IPS-NIHi11 (cell line): ENCODE data around the gene GRIN3A.
"Not testable (repeated sequence)": the region's sequence is repeated elsewhere in the genome, so short reads cannot be mapped to it uniquely, and the experiment has no call there.

ENCODE experiments used
- DNase-seq: peaks from one replicate; pipeline ENCODE4 v3.0.0; 2012; ENCODE audit warnings: mixed read lengths, low spot score

The GRIN3A gene

DNA sequence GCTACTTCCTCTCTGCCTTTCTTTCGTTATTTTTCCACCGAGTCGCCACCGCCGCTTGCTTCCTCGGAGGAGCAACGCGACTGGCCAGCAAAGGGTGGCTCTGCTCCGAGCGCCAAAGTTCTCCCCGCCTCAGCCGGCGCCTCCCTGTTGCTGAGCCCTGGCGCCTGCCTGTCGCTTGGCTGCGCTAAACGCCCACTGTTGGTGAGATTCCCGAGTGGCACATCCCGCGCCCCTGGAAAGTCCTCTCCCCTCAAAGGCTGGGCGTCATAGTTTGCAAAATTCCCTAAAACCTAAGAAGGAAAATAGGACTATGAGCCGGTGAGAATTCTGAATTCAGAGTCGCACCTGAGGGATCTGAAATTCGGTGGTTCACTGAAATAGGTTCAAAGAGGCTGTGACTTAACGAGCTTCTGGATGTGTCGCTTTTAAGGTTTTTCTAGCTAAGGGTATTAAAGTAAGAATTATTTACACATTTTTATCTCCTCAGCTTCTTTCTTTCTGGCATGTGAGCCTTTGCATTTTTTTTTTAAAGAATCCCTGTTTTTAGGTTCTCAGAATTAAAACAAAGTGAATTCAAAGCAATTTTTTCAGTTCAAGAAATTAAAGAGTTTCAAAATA is at the start of gene GRIN3A:
Gene GRIN3A, minus strand, starts transcription at position 82 of the 618 bp plus-strand sequence. CDS start 668 bp downstream, outside the sequence.
- peak; percentile 48 for DNase-seq

DNA sequence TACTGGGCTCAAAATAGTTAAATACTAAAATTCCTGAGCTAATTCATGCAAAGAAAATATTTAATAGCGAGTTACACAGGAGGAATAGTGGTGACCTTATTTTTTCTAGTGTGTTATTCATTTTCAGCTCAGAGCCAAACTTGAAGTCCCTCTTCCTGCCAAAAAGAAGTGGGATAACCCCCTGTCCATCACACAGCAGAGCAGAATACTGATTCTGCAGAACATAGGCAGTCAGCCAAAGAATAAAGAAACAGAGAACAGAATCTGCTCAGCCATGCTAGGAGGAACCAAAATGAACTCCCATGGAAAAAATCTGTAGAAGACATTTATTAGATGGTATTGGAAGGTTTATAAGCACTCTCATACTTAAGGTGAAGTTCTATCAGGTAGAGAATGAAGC is 49.4 kb upstream of the GRIN3A start:
- DNase-seq, result no peak

- DNase-seq, result no peak
These were observed 39.9 kb upstream of the GRIN3A start for GRCh38 chr9:101778332-101778731.

DNA sequence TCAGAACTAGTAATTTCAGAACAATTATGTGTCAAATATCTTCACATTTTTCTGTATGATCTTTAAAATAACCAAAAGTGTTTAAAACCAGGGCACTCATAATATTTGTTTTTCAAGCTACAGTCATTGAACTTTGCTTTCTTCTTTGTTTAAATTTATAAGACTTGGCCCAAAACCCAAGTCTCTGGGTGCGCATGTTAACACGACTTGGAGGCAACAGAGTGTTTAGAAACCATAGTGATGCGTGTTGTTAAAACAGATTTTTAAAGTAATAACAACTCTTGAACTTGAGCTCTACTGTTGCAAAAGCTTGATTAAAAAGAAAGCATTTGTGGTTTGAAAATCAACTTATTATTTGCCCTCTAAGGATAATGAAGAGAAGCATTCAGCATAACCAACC is 26.0 kb upstream of the GRIN3A start:
- no peak for DNase-seq

DNA sequence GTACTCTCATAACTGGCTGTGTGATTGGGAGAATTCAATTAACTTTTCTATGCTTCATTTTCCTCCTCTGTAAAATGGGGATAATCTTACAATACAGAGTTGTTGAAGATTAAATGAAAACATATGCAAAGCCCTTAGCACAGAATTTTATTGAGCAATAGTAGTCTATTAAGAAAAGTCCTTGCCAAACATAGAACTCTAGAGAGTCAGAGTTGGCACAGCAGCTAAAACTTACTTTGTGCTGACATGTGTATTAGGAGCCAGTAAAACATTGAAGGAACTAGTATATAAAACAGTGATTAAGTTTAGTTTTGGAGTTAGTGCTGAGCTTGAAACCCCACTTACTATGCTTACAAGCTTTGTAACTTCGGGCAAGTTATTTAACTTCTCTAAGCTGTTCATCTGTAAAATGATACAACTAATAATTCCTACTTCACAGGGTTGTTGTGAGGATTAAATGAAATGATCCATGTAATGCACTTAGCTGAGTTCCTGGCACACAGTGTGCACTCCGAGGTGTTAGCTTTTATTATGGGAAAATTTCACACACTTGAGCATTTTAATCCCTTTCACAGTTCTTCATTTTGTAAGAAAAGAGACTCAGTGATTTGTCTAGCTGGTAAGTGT is 20.0 kb upstream of the GRIN3A start:
- no peak for DNase-seq

GRCh38 chr9:101753716-101754115 is 15.3 kb upstream of the GRIN3A start:
- no peak for DNase-seq

DNA sequence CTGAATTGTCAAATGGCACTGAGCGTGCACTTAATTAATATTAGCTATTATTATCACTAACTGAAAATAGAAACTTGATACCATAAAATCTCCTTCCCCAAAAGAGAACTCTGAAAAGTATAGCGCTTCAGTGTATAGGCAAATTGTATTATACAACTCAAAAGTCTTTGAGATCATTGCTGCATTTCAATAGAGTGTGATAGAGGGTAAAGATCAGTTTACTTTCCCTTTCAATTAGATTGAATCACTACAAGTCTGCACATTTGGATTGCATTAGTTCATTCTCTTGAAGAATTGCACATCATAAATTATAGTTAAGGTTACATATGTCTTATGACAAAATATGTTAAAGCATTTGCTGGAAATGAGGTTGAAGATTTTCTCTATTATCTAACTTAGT is 13.4 kb upstream of the GRIN3A start:
- DNase-seq, result no peak

DNA sequence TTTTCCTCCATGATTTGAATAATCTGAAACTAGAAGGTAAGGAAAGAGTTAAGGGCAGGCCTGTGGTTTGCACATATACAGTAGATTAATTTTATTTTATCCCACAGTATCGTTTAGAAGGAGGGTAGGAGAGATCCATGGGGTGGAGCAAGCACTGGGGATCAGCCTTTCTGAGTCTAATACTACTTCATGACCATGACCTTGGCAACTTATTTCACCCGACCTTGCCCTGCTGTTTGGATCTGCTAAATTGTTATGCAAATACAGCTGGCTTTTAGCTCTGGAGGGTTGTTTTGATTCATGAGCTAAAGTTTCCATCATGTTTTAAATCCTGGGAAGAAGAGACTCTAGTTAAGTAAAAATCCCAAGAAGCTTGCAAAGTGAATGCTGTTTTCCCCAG is 864 bp upstream of the GRIN3A start:
- DNase-seq, result no peak

DNA sequence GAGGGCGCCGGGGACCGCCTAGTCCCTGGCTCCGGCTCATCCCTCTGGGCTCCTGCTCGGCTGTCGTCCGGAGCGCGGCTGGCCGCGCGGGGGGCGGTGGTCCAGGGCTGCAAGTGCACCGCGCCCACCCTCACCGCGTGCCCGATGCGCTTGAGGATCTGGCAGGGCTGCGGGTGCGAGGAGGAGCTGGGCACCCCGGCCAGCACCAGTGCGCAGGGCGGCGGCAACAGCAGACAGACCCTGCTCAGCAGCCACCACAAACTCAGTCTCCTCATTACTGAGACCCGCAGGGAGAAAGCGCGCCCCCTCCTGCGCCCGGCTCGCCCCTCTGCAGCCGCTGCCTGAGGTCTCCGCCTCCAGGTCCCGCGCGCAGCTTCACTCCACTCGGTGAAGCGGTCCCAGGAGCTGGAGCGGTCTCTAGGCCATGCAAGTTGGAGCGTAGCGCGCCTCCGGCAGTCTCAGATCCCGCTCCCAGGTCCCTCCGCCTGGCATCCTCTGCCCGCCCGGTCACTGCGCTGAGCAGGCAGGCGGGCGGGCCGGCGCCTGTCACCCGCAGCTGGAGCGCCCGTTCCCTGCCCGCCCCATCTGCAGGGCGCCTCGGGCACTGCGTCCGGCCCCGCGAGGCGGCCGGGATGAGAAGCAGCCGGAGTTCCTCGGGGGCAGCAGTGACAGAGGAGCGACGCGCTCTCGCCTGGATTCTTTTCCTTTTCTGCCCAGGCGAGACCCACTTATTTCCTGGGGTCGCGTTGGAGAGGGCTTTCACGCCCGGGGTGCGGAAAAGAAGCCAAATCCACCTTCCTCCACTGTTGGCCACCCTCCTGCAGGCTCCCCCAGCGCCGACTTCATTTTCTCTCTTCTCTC is 512 bp downstream of the GRIN3A start:
- DNase-seq, result peak; percentile 45

DNA sequence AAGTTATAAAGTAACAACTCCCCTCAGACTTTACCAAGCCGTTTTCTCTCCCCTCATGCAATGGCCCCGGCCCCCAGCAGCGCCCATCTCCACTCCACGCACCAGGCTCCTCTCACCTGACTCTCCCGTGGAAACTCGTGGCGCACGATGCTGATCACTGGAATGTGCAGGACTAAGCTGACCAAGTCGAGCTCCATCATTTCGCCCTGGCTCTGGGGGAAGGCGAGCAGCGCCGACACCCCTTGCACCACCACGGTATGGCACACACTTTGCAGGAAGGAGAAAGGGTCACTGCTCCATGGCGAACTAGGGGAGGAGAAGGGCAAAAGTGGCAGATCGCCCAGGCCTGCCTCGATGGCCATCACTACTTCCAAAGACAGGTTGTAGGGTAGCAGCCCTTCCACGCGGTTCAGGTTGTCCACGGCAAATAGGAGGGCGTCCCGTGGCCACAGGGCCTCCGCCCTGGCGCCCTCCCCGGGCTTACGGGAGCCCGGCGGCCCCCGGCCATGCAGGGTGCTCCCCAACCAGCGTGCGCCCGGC is 1.2 kb downstream of the GRIN3A start:
- DNase-seq, result no peak

- peak; percentile 70 for DNase-seq
These were observed 1.7 kb downstream of the GRIN3A start for GRCh38 chr9:101736717-101737116.

- DNase-seq, result no peak
These were observed 7.0 kb downstream of the GRIN3A start for GRCh38 chr9:101731429-101731828.

GRCh38 chr9:101727612-101728524 is 10.6 kb downstream of the GRIN3A start:
- peak; percentile 31 for DNase-seq

DNA sequence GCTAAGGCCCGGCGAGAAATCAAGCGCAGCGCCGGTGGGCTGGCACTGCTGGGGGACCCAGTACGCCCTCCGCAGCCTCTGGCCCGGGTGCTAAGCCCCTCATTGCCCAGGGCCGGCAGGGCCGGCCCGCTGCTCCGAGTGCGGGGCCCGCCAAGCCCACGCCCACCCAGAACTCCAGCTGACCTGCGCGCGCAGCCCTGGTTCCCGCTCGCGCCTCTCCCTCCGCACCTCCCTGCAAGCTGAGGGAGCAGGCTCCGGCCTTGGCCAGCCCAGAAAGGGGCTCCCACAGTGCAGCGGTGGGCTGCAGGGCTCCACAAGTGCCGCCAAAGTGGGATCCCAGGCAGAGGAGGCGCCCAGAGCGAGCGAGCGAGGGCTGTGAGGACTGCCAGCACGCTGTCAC is 14.2 kb downstream of the GRIN3A start:
- not testable (repeated sequence) for DNase-seq

DNA sequence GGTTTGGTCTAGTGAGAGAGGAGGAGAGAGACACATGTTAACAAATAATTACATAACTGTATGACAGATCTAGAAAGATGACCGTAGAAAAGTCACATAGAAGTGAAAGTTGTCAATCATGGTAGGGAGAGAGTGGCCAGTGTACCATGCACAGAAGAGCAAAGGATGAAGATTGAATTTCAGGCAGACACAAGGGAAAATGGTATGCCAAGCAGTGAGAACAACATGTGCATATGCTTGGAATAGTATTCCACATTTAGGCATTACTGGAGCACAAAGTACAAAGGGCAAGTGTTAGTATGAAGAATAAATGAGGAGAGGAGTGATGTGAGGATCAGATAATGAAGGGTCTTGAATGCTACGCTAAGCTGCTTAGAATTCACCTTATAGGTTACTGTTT is 20.3 kb downstream of the GRIN3A start:
- DNase-seq, result no peak

- no peak for DNase-seq
These were observed 21.8 kb downstream of the GRIN3A start for GRCh38 chr9:101716629-101717028.

DNA sequence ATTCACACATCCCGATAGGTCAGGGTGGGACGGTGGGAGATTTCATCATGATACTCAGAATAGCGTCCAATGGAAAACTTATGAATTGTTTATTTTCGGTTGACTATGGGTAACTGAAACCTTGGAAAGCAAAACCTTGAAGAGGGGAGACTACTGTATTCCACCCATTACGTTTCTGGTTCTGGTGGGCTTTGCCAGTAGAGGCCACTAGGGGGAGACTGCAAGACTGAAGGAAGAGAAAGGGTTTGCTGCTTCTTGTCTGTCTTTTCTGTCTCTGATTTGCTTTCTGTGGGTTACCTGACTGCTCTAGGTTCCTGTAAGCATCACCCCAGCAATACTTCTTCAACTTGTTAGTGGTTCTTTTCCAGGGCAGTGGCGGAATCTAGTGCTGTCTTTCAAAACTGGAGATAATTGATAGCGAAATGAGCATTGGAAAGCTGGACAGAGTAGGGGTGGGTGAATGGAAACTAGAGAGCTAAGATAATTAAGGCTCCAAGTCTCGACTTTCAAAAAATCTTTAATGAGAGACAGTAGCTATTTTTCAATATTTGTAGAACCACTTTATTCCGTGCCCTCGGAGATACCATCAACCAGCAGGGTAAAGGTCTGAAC is 27.0 kb downstream of the GRIN3A start:
- peak; percentile 56 for DNase-seq

- DNase-seq, result no peak
These were observed 29.6 kb downstream of the GRIN3A start for GRCh38 chr9:101708855-101709254.

GRCh38 chr9:101707721-101708120 is 30.7 kb downstream of the GRIN3A start:
- DNase-seq, result no peak

DNA sequence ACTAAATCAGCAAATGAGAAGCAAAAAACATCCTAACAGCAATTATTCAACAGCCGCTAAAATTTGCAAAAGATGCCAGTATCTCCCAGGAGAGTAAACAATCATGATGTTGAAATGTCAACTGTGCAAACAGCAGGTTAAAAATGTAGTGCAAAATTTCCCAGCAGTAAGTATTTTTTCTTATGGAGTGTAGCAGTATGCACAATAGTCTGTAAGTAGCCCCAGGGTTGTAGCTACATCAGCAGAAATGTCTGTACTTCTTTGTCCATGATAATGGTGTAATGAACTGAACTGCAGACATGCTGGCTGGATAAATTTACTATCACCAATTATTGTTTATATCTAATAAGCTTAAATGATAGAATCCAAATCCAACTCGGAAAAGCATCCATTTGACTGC is 31.4 kb downstream of the GRIN3A start:
- no peak for DNase-seq

GRCh38 chr9:101706261-101706798 is 32.1 kb downstream of the GRIN3A start:
- no peak for DNase-seq
